GM12878 (cell line): ENCODE measurements around the gene COL4A2. TPM values are rescaled to one million over a fixed set of nuclear protein-coding genes. Genes with fewer than 3 reads are reported as not detected.

ENCODE experiments used
- ATAC-seq: fragments of 200-7000 bp; cut with Tn5 transposase; 3 replicates; pipeline ENCODE4 v1.9.1; 2020; ENCODE audit warnings: mild to moderate bottlenecking, moderate library complexity
- BruUV-seq: library from RNA; stranded (reverse); fragments of 400-500 nt; replicated peaks from 2 replicates; lab custom pipeline; 2021; lab: Mats Ljungman, UMichigan
- CTCF ChIA-PET: fragments of 300-600 bp; sonication (Branson Sonifier 250); formaldehyde crosslinking; extraction: SDS; loops from one replicate; lab custom pipeline; 2021; ENCODE audit warnings: inconsistent platforms; lab: Yijun Ruan, JAX
- POLR2A ChIA-PET: fragments of 350-600 bp; formaldehyde crosslinking; extraction: SDS; loops from one replicate; lab custom pipeline; 2021; ENCODE audit warnings: inconsistent platforms; lab: Charles Lee
- RAD21 ChIA-PET: fragments of 300-600 bp; sonication (Branson Sonifier 250); formaldehyde crosslinking; loops from one replicate; lab custom pipeline; 2023; ENCODE audit warnings: antibody characterized with exemption; ENCODE audit not compliant: unreplicated experiment; lab: Charles Lee
- SMC1A ChIA-PET: fragments of 300-600 bp; sonication (Branson Sonifier 250); formaldehyde crosslinking; loops from one replicate; lab custom pipeline; 2023; ENCODE audit not compliant: unreplicated experiment, uncharacterized antibody; lab: Charles Lee
- DNase-seq: peaks from one replicate; pipeline ENCODE4 v3.0.0-alpha.2; 2011; ENCODE audit warnings: low read depth, low spot score
- FAIRE-seq: peaks from 3 replicates; lab custom pipeline; 2011; peaks lifted over from hg19 to GRCh38; lab: Jason Lieb, UNC
- H2AFZ ChIP-seq: 2 replicates; pipeline ENCODE4 v1.6.0; 2011; ENCODE audit warnings: low read depth, low read length, control low read depth; ENCODE audit not compliant: control insufficient read depth
- H3K27ac ChIP-seq: 2 replicates; pipeline ENCODE4 v1.5.1; 2011; ENCODE audit warnings: control low read depth; ENCODE audit not compliant: control insufficient read depth, insufficient read depth
- H3K27me3 ChIP-seq, 2 experiments: replicated peaks in 1 of 2; 2 replicates each; pipeline versions ENCODE4 v1.6.0 to v1.6.1; 2011; ENCODE audit warnings: low read length in 1 of 2; ENCODE audit not compliant: control insufficient read depth in 2 of 2, insufficient read depth in 2 of 2
- H3K36me3 ChIP-seq, 2 experiments: 2 replicates each; pipeline ENCODE4 v1.5.1; 2011; ENCODE audit warnings: low read length in 1 of 2; ENCODE audit not compliant: control insufficient read depth in 2 of 2, insufficient read depth in 2 of 2
- H3K4me1 ChIP-seq: 2 replicates; pipeline ENCODE4 v1.6.1; 2011; ENCODE audit warnings: mild to moderate bottlenecking, low read length, moderate library complexity, mixed read lengths; ENCODE audit not compliant: control insufficient read depth, insufficient read depth
- H3K4me2 ChIP-seq: 2 replicates; pipeline ENCODE4 v1.6.0; 2011; ENCODE audit warnings: control low read depth; ENCODE audit not compliant: control insufficient read depth, insufficient read depth
- H3K4me3 ChIP-seq: fragments of 200-600 bp; sonication (generic); 2 replicates; pipeline ENCODE4 v1.5.1; 2016
- H3K79me2 ChIP-seq: 2 replicates; pipeline ENCODE4 v1.6.0; 2011; ENCODE audit warnings: low read length; ENCODE audit not compliant: control insufficient read depth, insufficient read depth
- H3K9ac ChIP-seq: 2 replicates; pipeline ENCODE4 v1.8.0; 2011; ENCODE audit warnings: low read length, control low read depth, mixed read lengths; ENCODE audit not compliant: control insufficient read depth, insufficient read depth
- H3K9me3 ChIP-seq: replicated peaks from 3 replicates; pipeline ENCODE4 v1.5.1; 2011; ENCODE audit warnings: mild to moderate bottlenecking, low read length; ENCODE audit not compliant: control insufficient read depth, insufficient read depth
- H4K20me1 ChIP-seq: 2 replicates; pipeline ENCODE4 v1.6.0; 2011; ENCODE audit not compliant: control insufficient read depth, insufficient read depth
- CHD2 ChIP-seq: IDR thresholded peaks from 2 replicates; pipeline ENCODE4 v1.6.1; 2011; ENCODE audit warnings: low read depth, low read length, improper control_type of control experiment, borderline replicate concordance
- CHD4 ChIP-seq: fragments of 200-600 bp; sonication (generic); IDR thresholded peaks from 2 replicates; pipeline ENCODE4 v1.6.1; 2016; ENCODE audit warnings: mild to moderate bottlenecking
- HDAC2 ChIP-seq: fragments of 200-600 bp; sonication (generic); IDR thresholded peaks from 2 replicates; pipeline ENCODE4 v1.6.1; 2017
- PAX5 ChIP-seq: IDR thresholded peaks from 2 replicates; pipeline ENCODE4 v1.6.1; 2011; ENCODE audit warnings: low read depth, low read length, borderline replicate concordance
- SIN3A ChIP-seq: IDR thresholded peaks from 2 replicates; pipeline ENCODE4 v1.6.1; 2012; ENCODE audit warnings: low read depth, low read length, improper control_type of control experiment
- TARDBP ChIP-seq: IDR thresholded peaks from 2 replicates; pipeline ENCODE4 v1.6.1; 2016; ENCODE audit warnings: borderline replicate concordance
- ZNF217 ChIP-seq: fragments of 450-650 bp; IDR thresholded peaks from 2 replicates; pipeline ENCODE4 v1.6.1; 2017; ENCODE audit warnings: antibody characterized with exemption, mild to moderate bottlenecking
- WGBS: methylation state at CpG from one replicate; pipeline ENCODE4 v1.1.6; 2016; ENCODE audit warnings: low lambda C conversion rate; ENCODE audit not compliant: insufficient replicate concordance, insufficient coverage; ENCODE audit errors: missing lambda C conversion rate; 5-methylcytosine and 5-hydroxymethylcytosine counted together
- in situ Hi-C: fragments of 300-500 bp; cut with MboI; formaldehyde crosslinking; loops from 9 replicates; pipeline ENCODE4 v1.14.3; 2018; ENCODE audit warnings: mixed read lengths
- intact Hi-C: fragments of 100-400 bp; cut with micrococcal nuclease; formaldehyde crosslinking; loops from one replicate; pipeline ENCODE4 v1.14.2; 2022; ENCODE audit not compliant: unreplicated experiment
- polyA plus RNA-seq, 11 experiments: library from polyadenylated mRNA; depleted of rRNA in 4 of 11; unstranded in 6 of 11; stranded (reverse) in 5 of 11; fragments of >200 nt; fragmentation: Nextera tagmentation in 4 of 11; fragmentation: Illumina TruSeq in 1 of 11; extraction: Ambion mirVana in 4 of 11; extraction: Trizol in 1 of 11; gene quantifications; 1 replicate in 1 of 11; 2 replicates in 10 of 11; pipeline versions ENCODE4 v1.2.1 to v1.2.3, GENCODE V29; 2011 to 2016; ENCODE audit warnings: inconsistent platforms in 2 of 11, missing spikeins in 2 of 11, low read depth in 1 of 11
- total RNA-seq, 4 experiments: library from RNA; depleted of rRNA in 3 of 4; stranded (reverse); fragments of >200 nt in 3 of 4; fragmentation: Illumina TruSeq in 1 of 4; extraction: Trizol in 1 of 4; gene quantifications; 2 replicates each; pipeline versions ENCODE4 v1.2.1 to v1.2.3, GENCODE V29; 2013 to 2021
- TF ChIP-seq, protein P1 (sequence below): IDR thresholded peaks from 2 replicates; pipeline ENCODE4 v1.6.1; 2012; ENCODE audit warnings: improper control_type of control experiment, low read depth, low read length; ENCODE audit not compliant: insufficient replicate concordance

Gene COL4A2
- total and polyA plus RNA-seq, 10 of the 15 experiments (the other 5 are each of a cell fraction or from before 2014, with no cell fraction given) = 0.16 to 1.6 (median 0.62) TPM; not detected in 3

GRCh38 chr13:110365876-110366275 is 58.8 kb downstream of the COL4A2 start:
- intact Hi-C loops (no loop called here), in situ Hi-C loops (no loop called here)
- TF ChIP-seq CHD2 (no peak), TARDBP (no peak), CHD4 (no peak), ZNF217 (no peak)
- no peak for ATAC-seq
- ChIA-PET RAD21 (interaction anchor here (1.1 kb wide), 1 partner anchor 35 kb away, joined by 3 read pairs; no protein-coding TSS in a partner anchor), POLR2A (no interaction called here), SMC1A (interaction anchor here (0.7 to 1.2 kb wide), 3 partner anchors 16 to 46 kb away, joined by 3 read pairs; no protein-coding TSS in a partner anchor), CTCF (interaction anchor here (1.2 kb wide), 1 partner anchor 9 kb away, joined by 3 read pairs; no protein-coding TSS in a partner anchor)
- Histone ChIP-seq H3K79me2 (no peaks in the 10 kb centered on the region), H3K27ac (no peak overlapping the region), H3K9me3 (no peaks in the 10 kb centered on the region), H3K9ac (no peak overlapping the region), H4K20me1 (no peaks in the 10 kb centered on the region), H3K4me2 (no peak overlapping the region), H3K4me1 (no peaks in the 10 kb centered on the region), H2AFZ (no peak overlapping the region), H3K36me3 (no peaks in the 10 kb centered on the region), H3K4me3 (no peak overlapping the region), H3K27me3 (no peaks in the 10 kb centered on the region)
- no TSS peak for BruUV-seq
- 17% methylated on average over 3 of the region's 3 CpGs for WGBS
- no peak for FAIRE-seq
- DNase-seq = no peak

DNA sequence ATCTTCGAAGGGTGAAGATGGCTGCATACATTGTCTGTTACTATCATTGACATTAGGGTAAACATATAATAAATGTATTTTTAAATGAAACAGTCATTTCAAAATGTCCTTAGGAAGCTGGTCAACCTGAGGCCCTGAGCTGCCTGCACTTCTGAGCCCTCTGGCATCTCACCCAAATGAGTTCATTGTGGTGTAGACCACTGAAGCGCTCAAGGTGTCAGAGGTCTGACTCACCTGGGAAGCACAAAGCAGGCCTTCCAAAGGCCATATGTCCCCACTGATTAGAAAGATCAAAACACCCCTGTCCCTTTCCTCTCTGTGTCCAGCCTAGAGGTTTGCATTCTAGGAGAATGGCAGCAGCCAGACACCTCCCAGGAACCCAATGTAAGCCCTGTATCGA is 59.6 kb downstream of the COL4A2 start:
- no peak for FAIRE-seq
- no TSS peak for BruUV-seq
- CTCF ChIA-PET = interaction anchor here (1.2 to 1.3 kb wide), 2 partner anchors 8 to 16 kb away, joined by 3 read pairs; no protein-coding TSS in a partner anchor
- TF ChIP-seq, protein P1, sequence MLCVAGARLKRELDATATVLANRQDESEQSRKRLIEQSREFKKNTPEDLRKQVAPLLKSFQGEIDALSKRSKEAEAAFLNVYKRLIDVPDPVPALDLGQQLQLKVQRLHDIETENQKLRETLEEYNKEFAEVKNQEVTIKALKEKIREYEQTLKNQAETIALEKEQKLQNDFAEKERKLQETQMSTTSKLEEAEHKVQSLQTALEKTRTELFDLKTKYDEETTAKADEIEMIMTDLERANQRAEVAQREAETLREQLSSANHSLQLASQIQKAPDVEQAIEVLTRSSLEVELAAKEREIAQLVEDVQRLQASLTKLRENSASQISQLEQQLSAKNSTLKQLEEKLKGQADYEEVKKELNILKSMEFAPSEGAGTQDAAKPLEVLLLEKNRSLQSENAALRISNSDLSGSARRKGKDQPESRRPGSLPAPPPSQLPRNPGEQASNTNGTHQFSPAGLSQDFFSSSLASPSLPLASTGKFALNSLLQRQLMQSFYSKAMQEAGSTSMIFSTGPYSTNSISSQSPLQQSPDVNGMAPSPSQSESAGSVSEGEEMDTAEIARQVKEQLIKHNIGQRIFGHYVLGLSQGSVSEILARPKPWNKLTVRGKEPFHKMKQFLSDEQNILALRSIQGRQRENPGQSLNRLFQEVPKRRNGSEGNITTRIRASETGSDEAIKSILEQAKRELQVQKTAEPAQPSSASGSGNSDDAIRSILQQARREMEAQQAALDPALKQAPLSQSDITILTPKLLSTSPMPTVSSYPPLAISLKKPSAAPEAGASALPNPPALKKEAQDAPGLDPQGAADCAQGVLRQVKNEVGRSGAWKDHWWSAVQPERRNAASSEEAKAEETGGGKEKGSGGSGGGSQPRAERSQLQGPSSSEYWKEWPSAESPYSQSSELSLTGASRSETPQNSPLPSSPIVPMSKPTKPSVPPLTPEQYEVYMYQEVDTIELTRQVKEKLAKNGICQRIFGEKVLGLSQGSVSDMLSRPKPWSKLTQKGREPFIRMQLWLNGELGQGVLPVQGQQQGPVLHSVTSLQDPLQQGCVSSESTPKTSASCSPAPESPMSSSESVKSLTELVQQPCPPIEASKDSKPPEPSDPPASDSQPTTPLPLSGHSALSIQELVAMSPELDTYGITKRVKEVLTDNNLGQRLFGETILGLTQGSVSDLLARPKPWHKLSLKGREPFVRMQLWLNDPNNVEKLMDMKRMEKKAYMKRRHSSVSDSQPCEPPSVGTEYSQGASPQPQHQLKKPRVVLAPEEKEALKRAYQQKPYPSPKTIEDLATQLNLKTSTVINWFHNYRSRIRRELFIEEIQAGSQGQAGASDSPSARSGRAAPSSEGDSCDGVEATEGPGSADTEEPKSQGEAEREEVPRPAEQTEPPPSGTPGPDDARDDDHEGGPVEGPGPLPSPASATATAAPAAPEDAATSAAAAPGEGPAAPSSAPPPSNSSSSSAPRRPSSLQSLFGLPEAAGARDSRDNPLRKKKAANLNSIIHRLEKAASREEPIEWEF = no peak
- TF ChIP-seq PAX5 = no peak
- TF ChIP-seq SIN3A = no peak
- TF ChIP-seq HDAC2 = no peak

More for the DNA sequence above, 59.6 kb downstream of the COL4A2 start:
- RAD21 ChIA-PET = interaction anchor here (1.1 to 2.3 kb wide), 2 partner anchors 35 to 77 kb away, joined by 3 to 9 read pairs; no protein-coding TSS in a partner anchor
- Histone ChIP-seq H3K9ac (no peak overlapping the region), H2AFZ (no peak overlapping the region), H3K9me3 (no peaks in the 10 kb centered on the region), H3K79me2 (no peaks in the 10 kb centered on the region), H3K27me3 (no peaks in the 10 kb centered on the region), H3K4me3 (no peak overlapping the region), H3K4me1 (no peaks in the 10 kb centered on the region), H4K20me1 (no peaks in the 10 kb centered on the region), H3K36me3 (no peaks in the 10 kb centered on the region), H3K4me2 (no peak overlapping the region), H3K27ac (no peak overlapping the region)
- 80% methylated on average over 3 of the region's 3 CpGs for WGBS
- ATAC-seq = peak; percentile 14; the same call in 1 of the 3 replicates
- DNase-seq = no peak
- POLR2A ChIA-PET = no interaction called here
- in situ Hi-C loops = no loop called here
- intact Hi-C loops = no loop called here
- SMC1A ChIA-PET = interaction anchor here (1.0 to 6.9 kb wide), 3 partner anchors 35 to 143 kb away, joined by 3 to 43 read pairs (median 3); no protein-coding TSS in a partner anchor
